Osteoblast (primary cell): ENCODE results near the gene CDYL2. TPM values are rescaled to one million over a fixed set of nuclear protein-coding genes. Genes with fewer than 3 reads are reported as not detected.
A peak's percentile ranks its signal among the peaks of the same experiment; 100 is the strongest.

Experiments used
- DNase-seq: peaks from one replicate; pipeline ENCODE4 v3.0.0; 2011; ENCODE audit warnings: low spot score, mixed read lengths; ENCODE audit not compliant: insufficient read length; ENCODE audit errors: missing footprints
- H2AFZ ChIP-seq: 2 replicates; pipeline ENCODE4 v1.6.0; 2011; ENCODE audit warnings: mild to moderate bottlenecking, low read length
- H3K27ac ChIP-seq: 2 replicates; pipeline ENCODE4 v1.5.1; 2011; ENCODE audit warnings: mild to moderate bottlenecking, low read depth, low read length, moderate library complexity
- H3K27me3 ChIP-seq: 2 replicates; pipeline ENCODE4 v1.6.0; 2012; ENCODE audit warnings: mild to moderate bottlenecking, control low read depth, inconsistent platforms, low read length, moderate library complexity; ENCODE audit not compliant: insufficient read depth
- H3K36me3 ChIP-seq: 2 replicates; pipeline ENCODE4 v1.5.1; 2011; ENCODE audit warnings: mild to moderate bottlenecking, low read length, control low read depth, moderate library complexity; ENCODE audit not compliant: insufficient read depth
- H3K4me1 ChIP-seq: 2 replicates; pipeline ENCODE4 v1.5.1; 2011; ENCODE audit warnings: mild to moderate bottlenecking, low read length, control low read depth, moderate library complexity; ENCODE audit not compliant: insufficient read depth
- H3K4me2 ChIP-seq: 2 replicates; pipeline ENCODE4 v1.6.0; 2011; ENCODE audit warnings: mild to moderate bottlenecking, low read length; ENCODE audit not compliant: insufficient read depth
- H3K4me3 ChIP-seq: fragments of 200-600 bp; sonication (generic); 3 replicates; pipeline ENCODE4 v1.5.1; 2012; ENCODE audit warnings: mild to moderate bottlenecking, low read length, inconsistent platforms; ENCODE audit not compliant: insufficient read depth
- H3K79me2 ChIP-seq: 2 replicates; pipeline ENCODE4 v1.6.0; 2012; ENCODE audit warnings: mild to moderate bottlenecking, low read length, control low read depth, inconsistent platforms; ENCODE audit not compliant: insufficient read depth
- H3K9me3 ChIP-seq: 2 replicates; pipeline ENCODE4 v1.5.1; 2011; ENCODE audit warnings: low read depth, low read length, control low read depth
- H4K20me1 ChIP-seq: 2 replicates; pipeline ENCODE4 v1.6.0; 2012; ENCODE audit warnings: mild to moderate bottlenecking, low read length, control low read depth; ENCODE audit not compliant: insufficient read depth
- total RNA-seq: library from RNA; depleted of rRNA; stranded (reverse); fragments of >200 nt; gene quantifications from 2 replicates; pipeline ENCODE4 v1.2.3, GENCODE V29; 2012
- TF ChIP-seq, protein P1 (sequence below): IDR thresholded peaks from 2 replicates; pipeline ENCODE4 v1.5.1; 2011; ENCODE audit warnings: mild to moderate bottlenecking, low read depth, low read length, moderate library complexity; ENCODE audit errors: extremely low read depth

The CDYL2 gene
- total RNA-seq, 1 donor: 8.3 TPM

DNA sequence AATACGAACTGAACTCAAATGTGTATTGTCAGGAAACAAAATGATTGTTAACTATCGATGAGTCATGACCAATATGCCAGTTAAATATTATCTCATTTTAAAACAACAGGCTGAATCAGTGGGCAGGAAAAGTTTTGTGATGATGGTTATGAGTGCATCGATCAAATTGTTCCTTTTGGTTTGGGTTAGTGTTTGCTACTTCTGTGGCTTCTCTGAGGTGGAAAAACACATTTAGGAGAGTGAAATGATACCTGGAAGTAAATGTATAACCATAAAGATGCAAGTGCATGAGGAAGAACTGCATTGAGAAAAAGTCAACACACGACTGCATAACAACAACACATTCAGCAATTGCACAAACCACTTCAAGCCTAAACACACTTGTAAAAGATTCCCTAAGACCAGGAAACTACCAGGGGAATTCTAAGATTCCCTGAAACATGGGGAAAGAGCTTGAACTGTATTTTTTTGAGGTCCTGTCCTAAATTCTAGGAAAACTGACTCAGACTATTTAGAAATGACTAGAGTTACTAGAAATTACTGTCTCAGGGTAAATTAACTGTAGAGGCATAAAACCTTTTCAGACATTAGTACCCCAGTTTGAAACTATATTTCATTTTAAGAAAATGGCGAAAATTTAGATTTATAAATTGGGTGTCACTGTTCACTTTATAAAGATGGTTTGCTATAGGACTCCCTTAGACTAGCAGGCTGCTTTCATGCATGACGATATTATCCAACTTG lies 44.8 kb downstream of the CDYL2 start:
- TF ChIP-seq, protein P1, sequence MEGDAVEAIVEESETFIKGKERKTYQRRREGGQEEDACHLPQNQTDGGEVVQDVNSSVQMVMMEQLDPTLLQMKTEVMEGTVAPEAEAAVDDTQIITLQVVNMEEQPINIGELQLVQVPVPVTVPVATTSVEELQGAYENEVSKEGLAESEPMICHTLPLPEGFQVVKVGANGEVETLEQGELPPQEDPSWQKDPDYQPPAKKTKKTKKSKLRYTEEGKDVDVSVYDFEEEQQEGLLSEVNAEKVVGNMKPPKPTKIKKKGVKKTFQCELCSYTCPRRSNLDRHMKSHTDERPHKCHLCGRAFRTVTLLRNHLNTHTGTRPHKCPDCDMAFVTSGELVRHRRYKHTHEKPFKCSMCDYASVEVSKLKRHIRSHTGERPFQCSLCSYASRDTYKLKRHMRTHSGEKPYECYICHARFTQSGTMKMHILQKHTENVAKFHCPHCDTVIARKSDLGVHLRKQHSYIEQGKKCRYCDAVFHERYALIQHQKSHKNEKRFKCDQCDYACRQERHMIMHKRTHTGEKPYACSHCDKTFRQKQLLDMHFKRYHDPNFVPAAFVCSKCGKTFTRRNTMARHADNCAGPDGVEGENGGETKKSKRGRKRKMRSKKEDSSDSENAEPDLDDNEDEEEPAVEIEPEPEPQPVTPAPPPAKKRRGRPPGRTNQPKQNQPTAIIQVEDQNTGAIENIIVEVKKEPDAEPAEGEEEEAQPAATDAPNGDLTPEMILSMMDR: no peak
- DNase-seq: no peak
- H3K4me3 ChIP-seq: no peak overlapping the region
- H3K4me1 ChIP-seq: peaks cover 3% of the 10 kb centered on the region
- peaks cover 2% of the 10 kb centered on the region for H3K79me2 ChIP-seq
- peak overlapping the region; percentile 22 for H3K4me2 ChIP-seq
- no peaks in the 10 kb centered on the region for H3K9me3 ChIP-seq
- H2AFZ ChIP-seq: no peak overlapping the region
- H4K20me1 ChIP-seq: peaks cover 6% of the 10 kb centered on the region
- no peak overlapping the region for H3K27ac ChIP-seq
- H3K36me3 ChIP-seq: no peaks in the 10 kb centered on the region
- H3K27me3 ChIP-seq: no peaks in the 10 kb centered on the region

DNA sequence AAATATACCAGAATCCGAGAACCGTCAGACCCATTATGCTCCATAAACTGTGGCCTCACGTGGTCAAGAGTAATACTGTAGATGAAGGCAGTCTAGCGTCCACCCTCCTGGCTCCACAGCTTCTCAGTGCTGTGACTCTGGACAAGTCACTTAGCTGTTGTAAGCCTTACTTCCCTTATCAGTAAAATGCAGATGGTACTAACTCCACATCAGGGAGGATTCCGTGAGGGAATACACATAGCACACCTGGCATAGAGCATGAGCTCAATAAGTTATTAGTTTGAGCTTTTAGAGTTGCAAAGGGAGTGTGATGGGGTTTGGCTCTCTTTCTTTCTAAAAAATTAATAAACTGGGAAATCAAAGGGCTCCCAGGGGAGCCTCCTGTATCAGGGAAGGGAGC lies 49.9 kb downstream of the CDYL2 start:
- H2AFZ ChIP-seq: no peak overlapping the region
- peaks cover 6% of the 10 kb centered on the region for H4K20me1 ChIP-seq
- no peak overlapping the region for H3K27ac ChIP-seq
- peaks cover 8% of the 10 kb centered on the region for H3K4me1 ChIP-seq
- H3K36me3 ChIP-seq: no peaks in the 10 kb centered on the region
- TF ChIP-seq, protein P1: no peak
- peaks cover 5% of the 10 kb centered on the region for H3K79me2 ChIP-seq
- no peak overlapping the region for H3K4me2 ChIP-seq
- DNase-seq: no peak
- H3K27me3 ChIP-seq: no peaks in the 10 kb centered on the region
- H3K4me3 ChIP-seq: no peak overlapping the region
- no peaks in the 10 kb centered on the region for H3K9me3 ChIP-seq

DNA sequence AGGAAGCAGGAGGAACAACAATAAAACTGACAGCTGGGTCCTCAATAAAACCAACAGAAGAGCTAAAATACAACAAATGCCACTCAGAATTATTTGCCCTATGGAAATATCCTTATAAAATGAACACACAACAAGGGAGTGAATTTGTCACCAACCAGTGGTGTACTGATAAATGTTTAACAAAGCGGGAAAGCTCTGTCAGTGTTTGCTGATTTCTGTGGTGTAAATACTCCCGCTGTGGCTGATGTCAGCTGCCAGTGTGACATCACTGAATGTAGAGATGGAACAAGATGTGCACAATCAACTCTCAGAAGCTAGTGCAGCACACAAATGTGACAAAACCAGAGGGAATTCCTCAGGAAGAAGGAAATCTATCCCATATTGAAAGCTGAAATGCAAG lies 51.9 kb downstream of the CDYL2 start:
- peaks cover 7% of the 10 kb centered on the region for H3K79me2 ChIP-seq
- DNase-seq: no peak

DNA sequence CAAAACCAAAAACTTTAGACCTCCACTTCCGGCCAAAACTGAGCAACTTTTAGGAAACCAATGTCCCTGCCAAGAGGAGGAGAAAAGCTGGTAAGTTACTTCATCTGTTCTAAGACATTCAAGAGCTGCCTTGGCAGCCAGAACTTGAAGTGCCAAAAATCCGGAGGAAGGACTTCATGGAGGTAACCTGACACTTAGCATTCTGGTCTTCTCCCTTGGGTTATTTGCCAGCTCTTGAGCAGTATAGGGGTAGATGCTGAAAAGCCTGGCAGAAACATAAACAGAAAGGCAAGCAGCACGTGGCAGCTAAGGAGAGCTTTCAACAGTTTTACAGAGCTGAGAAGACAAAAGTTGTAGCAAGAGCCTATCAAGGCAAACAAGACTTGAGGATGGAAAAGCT lies 53.2 kb downstream of the CDYL2 start:
- Histone ChIP-seq H3K79me2 (peaks cover 7% of the 10 kb centered on the region), H2AFZ (no peak overlapping the region), H3K4me2 (peak overlapping the region; percentile 47), H3K27ac (no peak overlapping the region), H3K4me3 (no peak overlapping the region), H4K20me1 (peaks cover 10% of the 10 kb centered on the region), H3K27me3 (no peaks in the 10 kb centered on the region), H3K9me3 (no peaks in the 10 kb centered on the region), H3K36me3 (no peaks in the 10 kb centered on the region), H3K4me1 (peaks cover 8% of the 10 kb centered on the region)
- peak; percentile 31 for DNase-seq
- TF ChIP-seq, protein P1: no peak

More for the DNA sequence above, 51.9 kb downstream of the CDYL2 start:
- Histone ChIP-seq H4K20me1 (peaks cover 6% of the 10 kb centered on the region), H3K27me3 (no peaks in the 10 kb centered on the region), H2AFZ (no peak overlapping the region), H3K4me3 (no peak overlapping the region), H3K27ac (no peak overlapping the region), H3K4me2 (no peak overlapping the region), H3K36me3 (no peaks in the 10 kb centered on the region), H3K4me1 (peaks cover 8% of the 10 kb centered on the region), H3K9me3 (no peaks in the 10 kb centered on the region)
- TF ChIP-seq, protein P1: no peak
